Erythroblast (primary cell): ENCODE data around the gene JUNB.
"Not testable (repeated sequence)": the region's sequence is repeated elsewhere in the genome, so short reads cannot be mapped to it uniquely, and the experiment has no call there.

Experiments
- GATA1 ChIP-seq: IDR thresholded peaks from 2 replicates; pipeline ENCODE4 v1.6.1; 2011; ENCODE audit warnings: low read depth, mild to moderate bottlenecking, control low read depth, low read length, moderate library complexity
- POLR2A ChIP-seq: IDR thresholded peaks from 2 replicates; pipeline ENCODE4 v1.6.1; 2011; ENCODE audit warnings: mild to moderate bottlenecking, low read length

DNA sequence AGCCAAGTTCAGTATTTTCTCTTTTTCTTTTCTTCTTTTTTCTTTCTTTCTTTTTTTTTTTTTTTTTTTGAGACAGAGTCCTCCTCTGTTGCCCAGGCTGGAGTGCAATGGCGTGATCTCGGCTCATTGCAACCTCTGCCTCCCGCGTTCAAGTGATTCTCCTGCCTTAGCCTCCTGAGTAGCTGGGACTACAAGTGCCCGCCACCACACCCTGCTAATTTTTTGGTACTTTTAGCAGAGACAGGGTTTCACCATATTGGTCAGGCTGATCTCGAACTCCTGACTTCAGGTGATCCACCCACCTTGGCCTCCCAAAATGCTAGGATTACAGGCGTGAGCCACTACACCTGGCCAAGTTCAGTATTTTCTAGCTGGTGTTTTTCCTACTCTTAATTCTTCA is 6.3 kb downstream of the JUNB start:
- not testable (repeated sequence) for TF ChIP-seq POLR2A, GATA1
